HG03103 (cell line): ENCODE measurements around the gene TTC7B.

Experiments used
- ATAC-seq: cut with Tn5 transposase; IDR thresholded peaks from one replicate; pipeline ENCODE4 v1.9.1; 2021; ENCODE audit warnings: low read depth; ENCODE audit not compliant: unreplicated experiment

TTC7B gene

GRCh38 chr14:90483571-90483974 lies 332.7 kb downstream of the TTC7B start:
- ATAC-seq: no peak

GRCh38 chr14:90483117-90483516 lies 333.1 kb downstream of the TTC7B start:
- ATAC-seq: no peak

- ATAC-seq: no peak
Observed at GRCh38 chr14:90475298-90475697, 340.9 kb downstream of the TTC7B start.
